ENCODE results near the gene MAMLD1.

Gene MAMLD1

DNA sequence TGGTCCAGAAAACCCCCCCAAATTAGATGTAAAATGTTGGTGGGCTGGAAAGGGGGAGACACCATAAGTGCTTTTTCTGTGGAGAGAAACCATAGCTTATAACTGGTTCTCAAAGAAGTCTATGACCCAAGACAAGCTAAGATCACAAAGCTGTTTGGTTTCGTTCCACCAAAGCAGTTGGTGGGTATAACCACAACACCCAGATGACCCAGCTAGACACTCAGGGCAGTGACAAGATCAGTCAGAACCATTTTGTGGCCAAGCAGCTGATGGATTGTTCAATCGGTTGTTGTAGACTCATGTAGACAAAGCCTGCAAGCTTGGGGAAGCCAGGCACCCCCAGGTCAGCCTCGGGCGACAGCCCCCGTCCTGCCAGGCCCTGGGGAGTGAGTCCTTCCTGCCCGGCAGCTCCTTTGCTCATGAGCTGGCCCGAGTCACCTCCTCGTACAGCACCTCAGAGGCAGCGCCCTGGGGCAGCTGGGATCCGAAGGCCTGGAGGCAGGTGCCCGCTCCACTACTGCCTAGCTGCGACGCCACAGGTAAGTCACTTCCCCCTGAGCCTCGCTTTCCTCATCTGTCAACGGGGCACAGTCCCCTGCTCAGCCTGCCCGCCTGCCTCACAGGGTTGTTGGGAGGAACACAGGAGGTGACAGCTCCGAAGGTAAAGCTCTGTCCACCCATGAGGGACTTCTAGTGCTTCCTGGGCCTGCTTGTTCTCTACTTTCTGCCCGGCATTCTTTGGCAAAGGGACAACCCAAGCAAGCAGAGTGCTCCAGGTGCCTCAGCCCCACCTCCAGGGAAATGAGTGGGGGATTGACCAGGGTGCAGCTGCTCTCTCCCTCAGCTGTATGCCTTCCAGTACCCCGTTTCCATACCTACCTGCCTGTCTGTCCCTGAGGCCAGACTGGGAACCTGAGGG lies 140.1 kb downstream of the MAMLD1 start:
- no peak for DNase-seq (ENCODE audit: low spot score)

DNA sequence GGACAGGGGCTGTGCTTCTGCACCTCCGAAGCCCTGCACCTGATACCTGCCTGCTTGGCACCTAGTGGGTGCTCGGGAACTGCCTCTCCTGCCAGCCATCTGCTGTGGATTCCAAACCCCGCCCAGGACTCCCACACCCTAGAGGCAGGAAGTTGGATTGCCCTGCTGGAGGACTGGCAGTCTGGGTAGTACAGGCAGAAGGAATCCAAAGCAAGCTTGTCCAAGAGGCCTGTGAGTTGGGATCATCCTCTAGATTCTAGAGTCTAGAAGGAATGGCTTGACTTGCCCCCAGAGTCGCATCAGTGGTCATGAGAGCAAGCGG lies 140.7 kb downstream of the MAMLD1 start:
- DNase-seq (ENCODE audit: low spot score): no peak

DNA sequence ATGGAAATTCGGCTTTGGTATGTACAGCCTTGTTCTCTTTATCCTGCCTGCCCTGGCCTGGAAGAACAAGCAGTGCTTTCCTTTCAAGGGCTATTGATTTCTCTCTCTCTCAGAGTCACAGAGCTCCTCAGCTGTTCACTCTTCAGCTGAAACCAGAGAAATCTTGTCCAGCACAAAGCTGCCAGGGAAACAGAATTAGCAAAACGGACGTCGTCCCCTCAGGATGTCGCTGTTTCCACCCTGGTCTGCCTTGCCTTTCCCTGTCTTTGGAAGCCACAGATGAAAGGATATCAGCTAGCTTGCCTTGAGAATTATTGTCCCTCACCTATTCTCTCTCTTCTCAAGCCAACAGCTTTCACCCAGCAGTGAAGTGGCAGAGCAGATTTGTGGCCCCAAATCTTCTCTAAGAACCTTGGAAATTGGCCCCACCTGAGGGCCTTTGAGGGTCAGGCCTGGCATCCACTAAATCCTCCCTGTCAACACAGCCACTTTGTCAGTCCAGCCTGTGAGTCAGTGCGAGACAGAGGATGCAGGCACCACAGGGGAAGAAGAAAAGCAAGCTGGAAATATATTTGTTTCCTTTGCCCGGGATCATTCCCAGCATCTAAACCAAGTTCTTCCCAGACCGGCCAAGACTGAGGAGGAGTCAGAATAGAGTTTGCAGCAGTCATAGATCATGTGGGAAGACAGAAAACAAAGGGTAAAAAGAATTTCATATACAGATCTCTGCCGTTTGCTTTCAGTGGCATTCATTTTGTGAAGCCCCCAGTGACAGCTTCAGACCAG lies 141.5 kb downstream of the MAMLD1 start:
- DNase-seq (ENCODE audit: low spot score): no peak

DNA sequence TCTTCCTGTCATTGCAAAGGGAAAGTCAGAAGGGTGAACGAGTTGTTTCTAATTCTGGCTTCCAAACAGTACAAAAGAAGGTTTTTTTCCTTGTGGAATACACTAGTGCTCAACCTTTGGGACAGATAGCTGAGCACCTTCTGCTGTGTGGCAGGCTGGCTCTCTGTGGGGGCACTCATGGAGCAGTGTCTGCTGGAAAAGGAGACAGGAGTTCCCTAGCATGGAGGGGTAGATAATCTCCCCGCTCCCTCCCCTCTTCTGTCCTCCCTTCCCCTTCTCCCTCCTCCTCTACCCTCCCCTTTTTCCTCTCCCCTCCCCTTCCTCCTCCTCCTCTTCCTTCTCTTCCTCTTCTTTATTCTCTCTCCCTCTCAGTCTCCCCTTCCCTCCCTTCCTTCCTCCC lies 142.9 kb downstream of the MAMLD1 start:
- DNase-seq (ENCODE audit: low spot score): no peak

DNA sequence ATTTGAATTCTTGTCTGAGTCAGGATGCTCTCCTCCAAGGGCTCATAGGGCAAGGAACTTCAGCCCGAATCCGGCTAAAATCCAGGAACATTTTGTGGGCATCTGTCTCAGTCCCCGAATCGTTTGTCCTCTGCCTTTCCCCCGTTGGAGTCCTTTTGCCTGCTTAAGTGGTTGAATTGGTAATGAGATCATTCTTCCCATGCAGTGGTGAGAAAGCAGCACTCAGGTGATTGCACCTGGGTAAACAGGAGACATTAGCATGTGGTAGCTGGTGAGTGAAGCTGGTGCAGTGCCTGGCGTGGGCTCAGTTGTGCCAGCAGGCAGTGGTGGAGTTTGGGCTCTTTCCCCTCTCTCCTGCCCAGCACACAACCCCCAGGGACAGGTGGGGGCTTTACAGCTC lies 143.4 kb downstream of the MAMLD1 start:
- DNase-seq (ENCODE audit: low spot score): no peak

DNA sequence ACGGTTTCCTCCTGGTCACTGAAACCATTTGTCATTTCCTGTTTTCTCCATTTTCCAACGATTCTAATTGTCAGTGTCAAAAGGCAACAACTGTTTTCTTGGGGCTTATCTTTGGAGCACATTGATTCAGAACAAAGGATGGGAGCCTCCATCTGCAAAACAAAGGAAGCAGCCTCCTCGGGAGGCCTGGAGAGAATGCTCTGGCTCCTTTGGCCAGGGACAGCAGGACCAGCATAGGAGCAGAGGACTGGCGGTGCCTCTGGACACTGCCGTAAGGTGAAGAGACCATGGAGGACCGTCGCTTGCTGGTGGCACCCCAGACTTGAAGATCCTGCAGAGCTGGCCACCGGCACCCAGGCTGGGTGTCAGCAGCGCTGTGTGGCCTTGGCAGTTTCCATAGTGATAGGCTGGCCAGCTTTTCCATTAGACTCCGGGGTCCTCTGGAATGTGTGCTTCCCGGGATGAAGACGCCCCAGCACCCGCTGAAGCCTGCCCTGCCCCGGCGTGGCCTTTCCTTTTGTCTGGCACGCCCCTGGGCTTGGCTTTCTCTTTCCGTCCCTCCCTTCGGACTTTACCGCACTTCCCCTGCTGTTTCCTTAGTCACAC lies 144.2 kb downstream of the MAMLD1 start:
- no peak for DNase-seq (ENCODE audit: low spot score)

DNA sequence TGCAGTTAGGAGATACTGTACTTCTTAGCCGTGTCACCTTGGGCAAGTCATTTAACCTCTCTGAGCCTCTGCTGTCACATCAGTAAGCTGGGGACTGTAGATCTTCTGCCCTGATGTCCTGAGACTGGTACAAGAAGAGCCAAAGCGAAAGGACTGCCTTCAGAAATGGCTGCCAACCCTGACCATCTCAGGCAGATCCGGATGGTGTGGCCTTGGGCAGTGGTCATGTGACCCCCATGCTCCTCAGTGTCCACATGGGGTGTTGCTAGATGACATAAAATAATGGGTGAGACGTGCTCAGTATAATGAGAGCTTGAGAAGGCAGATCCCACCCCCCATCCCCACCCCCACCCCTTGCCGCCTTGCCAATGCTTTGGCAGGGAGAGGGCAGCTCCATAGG lies 144.9 kb downstream of the MAMLD1 start:
- DNase-seq (ENCODE audit: low spot score): no peak

DNA sequence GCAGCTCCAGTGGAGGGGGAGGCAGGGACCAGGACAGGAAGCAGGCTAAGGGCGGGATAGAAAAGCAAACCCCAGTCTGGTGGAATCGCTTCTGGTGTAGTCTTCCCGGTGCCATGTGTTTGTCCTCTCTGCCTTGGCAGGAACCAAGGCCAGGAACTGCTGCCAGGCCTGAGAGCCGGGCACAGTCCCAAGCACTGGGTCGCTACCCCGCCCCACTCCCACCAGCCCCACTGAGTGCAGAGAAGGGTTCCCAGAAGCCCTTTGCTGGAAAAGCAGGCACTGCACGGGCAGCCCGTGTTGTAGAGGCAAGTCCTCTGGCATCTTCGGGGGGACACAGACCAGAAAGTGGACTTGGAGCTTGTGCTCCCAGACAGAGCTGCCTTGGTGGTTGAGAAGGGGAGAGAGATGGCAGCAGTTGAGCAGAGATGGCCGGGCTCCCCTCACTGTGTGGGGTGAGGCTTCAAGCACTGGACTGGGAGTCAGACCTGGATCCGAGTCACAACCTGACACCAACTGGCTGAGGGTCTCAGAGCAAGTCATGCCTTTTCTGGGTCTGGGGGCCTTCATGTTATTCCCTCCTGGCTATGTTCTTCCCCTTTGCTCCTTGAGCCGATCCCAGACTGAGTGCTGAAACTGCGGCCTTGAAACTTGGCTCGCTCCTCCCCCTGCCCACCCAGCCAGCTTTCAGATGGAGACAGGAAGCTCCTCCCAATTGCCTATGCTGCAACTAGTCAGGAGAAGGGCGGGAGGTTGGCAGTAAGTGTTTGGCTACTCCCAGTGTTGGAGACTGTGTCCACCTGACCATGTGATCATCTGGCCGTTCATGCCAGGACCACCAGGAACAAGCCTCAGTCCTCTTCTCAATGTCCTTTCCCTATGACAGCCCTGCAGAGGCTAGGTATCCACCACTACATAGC lies 145.6 kb downstream of the MAMLD1 start:
- no peak for DNase-seq (ENCODE audit: low spot score)

DNA sequence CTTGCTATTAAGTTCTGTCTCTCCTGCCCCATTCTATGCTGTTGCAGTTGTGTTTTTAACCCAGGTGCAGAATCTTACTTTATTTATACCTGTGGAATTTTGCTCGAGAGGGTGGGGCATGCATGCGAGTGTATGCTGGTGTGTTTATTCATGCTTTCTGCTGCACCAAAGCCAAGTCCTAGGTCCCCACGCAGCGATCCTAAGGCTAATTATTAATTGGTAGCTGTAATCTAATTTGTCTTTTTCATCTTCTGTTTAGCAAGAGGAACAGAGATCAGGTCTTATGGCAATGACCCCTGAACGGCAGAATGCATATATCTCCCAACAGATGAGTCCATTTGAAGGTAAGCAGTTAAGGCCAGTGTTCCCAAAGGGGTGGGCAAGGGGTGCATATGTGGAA lies 146.6 kb downstream of the MAMLD1 start:
- DNase-seq (ENCODE audit: low spot score): no peak

DNA sequence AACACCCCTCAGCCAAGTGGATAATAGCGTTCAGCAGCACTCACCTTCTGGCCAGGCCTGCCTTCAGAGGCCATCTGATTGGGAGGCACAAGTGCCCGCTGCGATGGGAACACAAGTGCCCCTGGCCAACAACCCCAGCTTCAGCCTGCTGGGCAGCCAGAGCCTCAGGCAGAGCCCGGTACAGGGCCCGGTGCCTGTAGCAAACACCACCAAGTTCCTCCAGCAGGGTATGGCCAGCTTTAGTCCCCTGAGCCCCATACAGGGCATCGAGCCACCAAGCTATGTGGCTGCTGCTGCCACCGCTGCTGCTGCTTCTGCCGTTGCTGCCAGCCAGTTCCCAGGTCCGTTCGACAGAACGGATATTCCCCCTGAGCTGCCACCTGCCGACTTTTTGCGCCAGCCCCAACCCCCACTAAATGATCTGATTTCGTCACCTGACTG lies 149.4 kb downstream of the MAMLD1 start:
- DNase-seq (ENCODE audit: low spot score): no peak

DNA sequence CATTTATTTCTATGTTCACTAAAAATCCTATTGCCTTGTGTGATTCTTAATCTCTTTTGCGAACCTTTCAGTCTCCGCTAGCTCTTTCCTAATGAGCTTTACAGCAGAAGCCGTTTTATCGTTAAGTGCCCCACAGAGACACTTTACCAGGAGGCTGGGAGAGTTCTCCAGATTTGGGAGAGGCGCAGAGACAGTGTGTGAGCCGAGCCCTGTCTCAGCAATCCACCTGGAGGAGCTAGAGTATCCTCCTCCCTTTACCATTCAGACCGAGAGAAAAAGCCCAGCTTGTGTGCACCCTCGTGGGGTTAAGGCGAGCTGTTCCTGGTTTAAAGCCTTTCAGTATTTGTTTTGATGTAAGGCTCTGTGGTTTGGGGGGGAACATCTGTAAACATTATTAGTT lies 150.4 kb downstream of the MAMLD1 start:
- DNase-seq (ENCODE audit: low spot score): no peak

DNA sequence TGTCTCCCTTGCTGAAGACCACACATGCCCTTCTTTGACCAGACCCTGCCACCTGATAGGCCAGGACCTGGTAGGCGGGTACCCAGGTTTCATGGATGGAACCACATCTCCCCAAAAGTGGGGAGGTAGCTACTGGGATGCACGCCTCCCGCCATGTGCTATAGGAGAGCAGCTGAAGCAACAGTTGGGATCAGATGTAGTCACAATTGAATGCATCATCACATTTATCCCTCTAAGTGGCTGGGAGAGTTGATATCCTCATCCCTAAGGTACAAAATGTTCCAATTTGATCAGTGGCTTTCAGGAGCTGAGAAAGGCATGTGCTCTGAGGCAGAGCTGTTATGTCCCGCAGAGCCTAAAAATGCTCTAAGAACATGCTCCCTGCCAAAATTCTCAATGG lies 151.3 kb downstream of the MAMLD1 start:
- DNase-seq (ENCODE audit: low spot score): no peak

DNA sequence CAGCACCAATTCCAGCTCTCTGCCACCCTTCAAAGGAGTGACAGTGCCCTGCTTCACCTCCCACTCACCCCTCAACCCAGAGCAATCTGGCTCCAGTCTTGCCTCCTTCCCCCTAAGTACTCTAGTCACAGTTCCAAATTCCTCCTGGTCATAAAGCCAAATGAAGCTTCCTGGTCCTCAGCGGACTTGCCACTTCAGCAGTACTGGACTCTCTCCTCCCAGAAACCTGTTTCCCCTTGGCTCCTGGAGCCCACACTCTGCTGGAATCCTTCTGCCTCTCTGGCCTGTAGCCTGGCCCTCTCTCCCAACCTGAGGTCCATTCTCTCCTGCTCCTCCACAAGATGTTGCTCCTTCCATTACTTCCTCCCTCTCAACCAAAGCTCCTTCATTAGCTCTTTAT lies 152.7 kb downstream of the MAMLD1 start:
- no peak for DNase-seq (ENCODE audit: low spot score)

DNA sequence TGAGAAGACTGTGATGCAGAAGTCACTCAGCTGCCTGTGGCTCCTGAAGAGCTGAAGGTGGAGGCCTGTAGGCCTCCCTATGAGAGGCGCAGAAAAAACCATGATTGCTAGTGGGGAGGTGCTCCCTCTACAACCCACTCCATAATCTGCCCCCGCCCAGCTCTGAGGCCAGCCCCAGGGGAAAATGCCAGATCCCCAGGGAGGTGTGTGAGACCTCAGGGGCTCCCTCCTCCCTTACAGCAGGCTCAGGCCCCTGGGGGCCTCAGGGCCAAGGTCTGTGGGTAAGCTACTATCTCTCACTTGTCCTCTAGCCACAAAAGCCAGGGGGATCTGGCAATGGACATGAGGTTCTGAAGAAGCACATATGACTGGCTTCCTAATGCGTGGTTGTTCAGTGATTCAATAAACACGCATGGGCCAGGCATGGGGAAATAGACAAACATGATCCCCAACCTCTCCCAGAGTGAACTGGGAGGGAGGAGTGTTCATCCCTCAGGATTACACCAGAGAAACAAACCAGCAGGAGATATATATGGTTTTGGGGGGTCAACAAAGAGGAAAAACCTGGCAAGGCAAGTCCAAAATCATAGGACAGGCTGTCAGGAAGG lies 154.3 kb downstream of the MAMLD1 start:
- DNase-seq (ENCODE audit: low spot score): no peak

DNA sequence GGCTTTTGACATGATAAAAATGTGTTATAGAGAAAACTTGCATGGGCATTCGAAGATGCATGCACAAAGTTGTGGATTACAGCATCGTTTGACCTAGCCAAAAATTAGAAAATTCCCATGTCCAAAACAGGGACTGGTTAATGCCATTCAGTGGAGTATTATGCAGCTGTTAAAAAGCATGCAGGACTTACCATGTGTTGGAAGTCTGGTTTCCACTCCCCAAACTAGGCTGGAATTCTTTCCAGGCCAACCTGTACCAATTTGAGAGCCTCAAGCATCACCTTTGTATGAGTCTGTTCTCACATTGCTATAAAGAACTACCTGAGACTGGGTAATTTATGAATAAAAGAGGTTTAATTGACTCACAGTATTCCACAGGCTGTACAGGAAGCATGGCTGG lies 159.4 kb downstream of the MAMLD1 start:
- no peak for DNase-seq (ENCODE audit: low spot score)

DNA sequence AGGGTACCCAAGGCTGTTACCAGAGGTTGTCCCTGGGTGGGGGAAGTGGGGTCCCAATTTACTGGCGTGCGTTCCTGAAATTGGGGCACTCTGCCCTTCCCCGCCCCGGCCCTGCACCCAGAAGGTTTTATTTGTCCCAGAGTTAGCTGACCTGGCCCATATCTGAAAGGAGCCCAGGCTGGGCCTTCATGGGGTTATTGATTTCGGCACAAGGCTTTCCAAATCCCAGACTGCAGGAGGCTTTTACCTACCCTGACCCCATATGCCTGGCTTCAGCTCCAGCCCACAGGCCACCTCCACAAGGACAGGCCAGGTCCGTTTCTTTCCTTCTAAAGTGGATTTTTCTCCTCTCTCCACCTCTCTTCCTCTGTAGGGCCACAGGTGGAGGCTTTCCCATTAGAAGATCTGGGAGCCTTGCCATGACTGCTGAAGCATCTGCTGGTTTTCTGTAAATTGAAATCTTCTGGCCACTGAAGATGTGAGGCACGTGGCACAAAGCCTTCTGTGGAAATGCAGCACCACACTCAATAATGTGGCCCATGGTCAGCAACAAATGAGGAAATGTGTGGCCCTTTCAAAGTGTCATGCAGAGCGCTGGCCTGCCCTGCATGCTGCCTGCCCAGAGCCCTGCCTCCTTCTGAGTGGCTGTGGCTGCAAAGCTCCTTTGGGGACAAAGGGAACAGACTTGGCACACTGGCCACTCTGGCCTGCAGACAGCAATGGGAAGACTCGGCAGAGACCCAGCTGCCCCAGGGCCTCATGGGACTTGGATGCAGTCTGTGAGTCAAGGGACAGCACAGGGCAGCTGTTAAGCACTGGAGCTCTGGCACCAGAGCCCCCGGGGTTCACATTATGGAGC lies 162.2 kb downstream of the MAMLD1 start:
- DNase-seq (ENCODE audit: low spot score): no peak

DNA sequence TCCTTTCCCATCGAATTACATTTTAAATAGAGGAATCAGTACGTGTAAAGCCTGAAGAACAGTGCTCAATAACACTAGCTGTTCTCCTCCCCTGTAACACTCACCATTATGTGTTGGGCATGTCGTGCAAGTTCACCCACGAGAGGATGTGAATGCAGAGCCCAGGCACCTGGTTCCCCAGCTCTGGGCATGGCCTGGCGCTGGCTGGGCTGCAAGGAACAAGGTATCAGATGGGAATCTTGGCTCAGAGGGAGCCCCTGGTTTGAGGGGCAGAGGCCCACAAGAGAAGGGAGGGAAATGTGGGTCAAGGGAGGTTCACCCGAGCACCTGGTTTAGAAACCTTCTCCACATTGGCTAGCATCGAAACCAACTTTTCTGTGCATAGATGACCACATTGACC lies 163.6 kb downstream of the MAMLD1 start:
- DNase-seq (ENCODE audit: low spot score): no peak

DNA sequence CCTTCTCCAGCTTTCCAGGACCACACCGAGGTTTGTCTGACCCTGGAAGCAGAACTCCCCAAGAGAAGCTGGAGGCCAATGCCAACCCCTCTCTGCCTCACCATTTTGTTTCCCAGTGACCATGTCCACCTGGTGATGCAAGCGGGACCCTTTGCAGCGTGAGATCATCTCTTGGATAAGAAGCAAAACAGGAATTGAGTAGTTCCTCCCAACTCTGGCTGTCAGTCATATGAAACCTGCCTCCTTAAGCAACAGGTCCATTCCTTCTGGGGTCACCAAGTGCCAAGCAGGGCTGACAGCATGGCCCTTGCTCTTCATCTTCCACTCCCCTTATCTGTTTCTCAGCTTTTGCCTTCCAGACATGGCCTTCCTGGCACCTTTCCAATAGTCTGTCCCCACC lies 164.0 kb downstream of the MAMLD1 start:
- no peak for DNase-seq (ENCODE audit: low spot score)

DNA sequence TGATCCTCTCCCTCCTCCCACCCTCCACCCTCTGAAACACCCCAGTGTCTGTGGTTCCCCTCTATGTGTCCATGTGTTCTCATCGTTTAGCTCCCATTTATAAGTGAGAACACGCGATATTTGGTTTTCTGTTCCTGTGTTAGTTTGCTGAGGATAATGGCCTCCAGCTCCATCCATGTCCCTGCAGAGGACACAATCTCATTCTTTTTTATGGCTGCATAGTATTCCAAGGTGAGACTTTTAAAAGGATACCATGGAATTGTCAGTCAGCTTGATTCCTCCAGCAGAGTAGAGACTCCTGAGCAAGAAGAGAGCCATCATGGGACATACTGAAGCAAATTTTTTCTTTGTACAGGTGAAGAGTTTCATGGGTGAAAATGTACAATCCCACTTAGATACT lies 166.5 kb downstream of the MAMLD1 start:
- DNase-seq (ENCODE audit: low spot score): no peak

DNA sequence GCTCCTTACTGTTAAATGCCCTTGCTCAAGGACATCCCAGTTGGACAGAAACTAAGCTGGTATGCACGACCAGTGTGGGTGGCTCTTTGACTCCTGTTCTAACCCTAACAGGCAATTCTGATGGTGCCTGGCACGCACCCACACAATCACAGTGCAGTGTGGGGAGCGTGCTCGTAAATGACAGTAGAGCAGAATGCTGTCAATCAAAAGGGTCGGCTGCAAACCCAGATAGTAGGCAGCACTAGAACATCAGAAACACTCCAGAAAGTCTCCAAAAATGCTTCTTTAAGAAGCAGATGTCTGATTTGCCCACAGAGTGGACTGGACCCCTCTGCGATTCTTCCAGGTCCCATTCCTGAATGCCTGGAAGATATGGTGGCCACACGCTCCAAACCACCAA lies 167.7 kb downstream of the MAMLD1 start:
- DNase-seq (ENCODE audit: low spot score): no peak

DNA sequence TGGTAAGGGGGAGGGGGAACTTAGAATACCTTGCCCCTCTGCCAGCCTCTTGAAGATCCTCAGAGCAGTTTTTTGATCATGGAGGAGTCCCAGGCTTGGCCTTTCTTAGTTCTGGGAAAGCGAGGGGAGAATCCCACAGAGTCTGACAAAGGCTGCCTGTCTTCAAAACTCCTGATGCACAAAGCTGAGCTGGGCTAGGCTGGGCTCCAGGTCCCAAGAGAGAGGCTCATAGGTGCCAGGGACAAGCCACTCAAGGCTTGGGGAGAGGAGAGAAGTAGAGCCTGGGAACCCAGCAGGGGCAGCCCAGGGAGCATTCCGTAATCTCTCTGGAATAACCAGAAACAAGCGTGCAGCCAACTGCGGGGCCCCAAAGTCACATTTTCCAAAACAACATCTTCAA lies 168.3 kb downstream of the MAMLD1 start:
- no peak for DNase-seq (ENCODE audit: low spot score)

All from NAMALWA (cell line).